Germinal center (tissue), 1 donor: ENCODE data around the gene UBALD2.
"Not testable (repeated sequence)": the region's sequence is repeated elsewhere in the genome, so short reads cannot be mapped to it uniquely, and the experiment has no call there.

Experiments used
- DNase-seq: peaks from one replicate; pipeline ENCODE4 v3.0.0; 2012; ENCODE audit warnings: mixed read lengths, low spot score

The UBALD2 gene

DNA sequence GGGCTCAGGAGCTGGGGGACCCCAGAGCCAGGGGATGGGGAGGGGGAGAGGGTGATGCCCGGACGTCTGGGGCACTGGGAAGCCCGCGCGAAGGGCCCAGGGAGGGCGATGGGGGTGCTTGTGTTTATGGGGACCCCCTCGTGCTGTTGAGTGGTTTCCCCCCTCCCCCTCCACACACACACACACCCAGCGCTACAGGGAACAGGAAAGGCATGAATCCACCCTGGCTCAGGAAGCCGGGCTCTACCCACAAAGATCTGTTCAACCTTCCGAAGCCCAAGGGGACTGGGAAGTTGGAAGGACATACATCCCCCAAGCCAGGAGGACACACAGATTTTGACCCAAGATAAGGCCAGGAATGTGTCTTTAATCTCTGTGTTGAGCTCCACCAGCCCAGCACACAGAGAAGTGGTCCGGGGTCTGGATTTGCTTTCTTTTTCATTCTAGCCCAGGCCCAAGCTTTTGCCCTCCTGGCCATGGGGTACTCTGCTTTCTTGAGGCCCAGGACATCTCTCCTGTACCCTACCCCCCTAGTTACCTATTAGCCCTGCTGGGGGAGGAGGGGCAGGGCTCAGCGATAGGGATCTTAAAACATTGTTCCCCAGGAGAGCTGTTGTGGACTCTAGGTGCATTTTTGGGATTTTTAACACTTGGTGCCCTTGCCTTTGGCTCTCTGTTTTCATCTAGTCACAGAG is 1.2 kb downstream of the UBALD2 start:
- no peak for DNase-seq

DNA sequence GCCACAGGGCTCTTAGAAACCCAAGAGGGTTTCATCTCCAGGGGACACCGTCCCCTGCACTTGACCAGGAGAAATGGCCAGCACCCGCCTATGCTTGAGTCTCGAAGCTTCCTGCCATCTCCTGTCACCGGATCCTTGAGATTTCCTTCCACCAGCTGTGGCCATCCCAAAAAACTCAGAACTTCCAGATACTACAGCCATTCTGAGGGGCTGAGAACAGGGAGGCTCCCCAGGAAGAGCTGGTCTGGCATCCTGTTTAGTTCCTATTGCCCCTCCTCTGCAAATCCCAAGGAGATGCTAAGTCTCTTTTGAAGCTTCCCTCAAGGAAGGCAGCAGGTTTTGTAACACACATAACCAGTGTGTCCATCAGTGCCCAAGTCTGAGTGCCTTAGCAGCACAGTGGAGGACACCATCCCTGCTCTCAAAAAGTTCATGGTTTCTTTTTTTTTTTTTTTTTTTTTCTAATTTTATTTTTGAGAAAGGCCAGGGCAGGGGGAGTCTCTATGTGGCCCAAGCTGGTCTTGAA is 2.0 kb downstream of the UBALD2 start:
- no peak for DNase-seq

DNA sequence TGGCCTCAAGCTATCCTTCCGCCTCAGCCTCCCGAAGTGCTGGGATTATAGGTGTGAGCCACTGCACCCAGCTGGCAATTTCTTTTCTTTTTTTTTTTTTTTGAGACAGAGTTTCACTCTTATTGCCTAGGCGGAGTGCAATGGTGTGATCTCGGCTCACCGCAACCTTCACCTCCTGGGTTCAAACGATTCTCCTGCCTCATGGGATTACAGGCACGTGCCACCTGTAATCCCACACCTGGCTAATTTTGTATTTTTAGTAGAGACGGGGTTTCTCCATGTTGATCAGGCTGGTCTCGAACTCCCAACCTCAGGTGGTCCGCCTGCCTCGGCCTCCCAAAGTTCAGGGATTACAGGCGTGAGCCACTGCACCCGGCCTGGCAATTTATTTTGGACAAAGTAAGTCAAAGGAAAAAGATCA is 2.4 kb downstream of the UBALD2 start:
- DNase-seq = not testable (repeated sequence)

DNA sequence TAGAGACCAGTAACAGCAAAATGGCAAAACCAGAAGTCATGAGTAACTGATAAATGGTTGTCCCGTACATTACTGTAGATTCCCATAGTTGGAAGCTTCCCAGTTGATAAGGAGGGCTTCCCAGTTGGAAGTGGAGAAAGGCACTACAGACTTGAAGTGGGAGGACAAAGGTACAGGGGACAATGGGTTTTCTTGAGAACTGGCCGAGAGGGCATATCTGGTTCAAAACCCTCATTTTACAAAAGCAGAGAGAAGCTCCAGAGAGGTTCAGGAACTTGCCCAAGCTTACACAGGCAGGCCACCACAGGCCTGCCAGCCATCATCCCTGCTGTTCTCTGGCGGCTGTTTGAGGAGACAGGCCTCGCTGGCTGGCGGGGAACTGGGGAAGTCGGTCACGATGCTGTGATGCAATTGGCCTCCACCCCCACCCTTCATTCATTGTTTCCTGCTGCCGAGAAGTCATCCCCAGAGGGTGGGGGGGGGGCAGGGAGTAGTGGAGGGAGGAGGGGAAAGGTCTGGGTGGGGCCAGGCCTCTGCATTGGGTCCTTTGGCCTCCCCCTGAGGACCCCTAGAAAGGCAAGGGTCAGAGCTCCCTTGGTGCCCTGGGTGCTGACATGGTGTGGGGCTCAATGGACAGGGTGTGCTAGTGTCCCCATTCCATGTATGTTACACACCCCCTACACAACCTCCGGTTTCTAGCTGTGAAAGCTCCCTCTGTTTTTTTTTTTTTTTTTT is 3.0 kb downstream of the UBALD2 start:
- DNase-seq = peak; percentile 63

DNA sequence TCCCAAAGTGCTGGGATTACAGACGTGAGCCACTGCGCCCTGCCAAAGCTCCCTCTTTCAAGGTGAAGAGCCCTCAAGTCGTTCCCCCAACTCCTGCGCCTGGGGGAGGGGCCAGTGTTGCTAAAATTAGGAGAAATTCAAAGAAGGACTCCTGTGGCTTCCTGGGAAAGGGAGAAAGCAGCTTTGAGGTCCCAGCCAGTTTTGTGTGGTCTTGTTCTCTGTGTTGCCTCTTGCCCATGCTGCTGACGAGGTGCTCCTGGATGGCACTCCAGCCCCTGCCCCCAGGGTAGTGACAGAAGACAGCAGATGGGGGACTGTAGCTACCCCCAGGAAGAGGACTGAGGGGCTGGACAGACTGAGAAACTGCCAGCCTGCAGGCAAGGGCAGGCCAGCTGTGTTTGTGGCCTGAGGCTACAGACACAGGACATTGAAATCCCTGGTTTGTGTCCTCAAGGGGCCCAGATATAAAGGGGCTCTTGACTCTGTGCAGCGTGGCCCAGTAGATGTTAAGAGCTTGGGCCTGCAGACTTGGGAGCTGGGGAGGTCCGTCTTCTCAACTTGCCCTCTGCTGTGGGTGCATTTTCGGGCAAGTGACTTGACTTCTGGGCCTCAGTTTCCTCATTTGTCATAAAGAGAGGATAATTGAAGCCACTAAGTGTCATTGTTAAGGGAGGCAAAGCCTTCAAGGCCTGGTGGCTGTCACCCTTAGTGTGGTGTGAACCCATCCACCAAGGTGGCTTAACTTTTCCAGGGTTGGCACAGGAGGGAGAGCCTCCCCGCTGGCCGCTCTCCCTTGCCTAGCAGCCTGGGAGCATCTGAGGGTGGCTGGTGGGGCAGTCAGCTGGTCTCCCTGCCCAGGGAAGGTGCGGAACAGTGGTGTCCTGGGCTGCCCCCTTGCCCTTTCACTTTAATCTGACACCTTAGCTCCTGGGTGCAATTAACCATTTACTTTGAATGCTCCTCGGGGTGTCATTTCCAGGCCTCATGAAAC is 4.1 kb downstream of the UBALD2 start:
- DNase-seq = no peak

DNA sequence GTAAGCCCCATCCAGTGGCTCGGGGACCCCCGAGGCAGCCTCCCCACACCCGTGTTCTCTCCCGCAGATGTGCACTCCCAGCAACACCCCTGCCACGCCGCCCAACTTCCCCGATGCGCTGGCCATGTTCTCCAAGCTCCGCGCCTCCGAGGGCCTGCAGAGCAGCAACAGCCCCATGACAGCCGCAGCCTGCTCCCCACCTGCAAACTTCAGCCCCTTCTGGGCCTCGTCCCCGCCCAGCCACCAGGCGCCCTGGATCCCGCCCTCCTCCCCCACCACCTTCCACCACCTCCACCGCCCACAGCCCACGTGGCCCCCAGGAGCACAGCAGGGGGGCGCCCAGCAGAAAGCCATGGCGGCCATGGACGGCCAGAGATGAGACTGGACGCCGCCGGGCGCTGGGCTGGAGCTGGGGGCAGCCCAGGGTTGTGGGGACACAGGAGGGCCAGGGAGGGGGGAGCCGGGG is 5.0 kb downstream of the UBALD2 start:
- DNase-seq = no peak

DNA sequence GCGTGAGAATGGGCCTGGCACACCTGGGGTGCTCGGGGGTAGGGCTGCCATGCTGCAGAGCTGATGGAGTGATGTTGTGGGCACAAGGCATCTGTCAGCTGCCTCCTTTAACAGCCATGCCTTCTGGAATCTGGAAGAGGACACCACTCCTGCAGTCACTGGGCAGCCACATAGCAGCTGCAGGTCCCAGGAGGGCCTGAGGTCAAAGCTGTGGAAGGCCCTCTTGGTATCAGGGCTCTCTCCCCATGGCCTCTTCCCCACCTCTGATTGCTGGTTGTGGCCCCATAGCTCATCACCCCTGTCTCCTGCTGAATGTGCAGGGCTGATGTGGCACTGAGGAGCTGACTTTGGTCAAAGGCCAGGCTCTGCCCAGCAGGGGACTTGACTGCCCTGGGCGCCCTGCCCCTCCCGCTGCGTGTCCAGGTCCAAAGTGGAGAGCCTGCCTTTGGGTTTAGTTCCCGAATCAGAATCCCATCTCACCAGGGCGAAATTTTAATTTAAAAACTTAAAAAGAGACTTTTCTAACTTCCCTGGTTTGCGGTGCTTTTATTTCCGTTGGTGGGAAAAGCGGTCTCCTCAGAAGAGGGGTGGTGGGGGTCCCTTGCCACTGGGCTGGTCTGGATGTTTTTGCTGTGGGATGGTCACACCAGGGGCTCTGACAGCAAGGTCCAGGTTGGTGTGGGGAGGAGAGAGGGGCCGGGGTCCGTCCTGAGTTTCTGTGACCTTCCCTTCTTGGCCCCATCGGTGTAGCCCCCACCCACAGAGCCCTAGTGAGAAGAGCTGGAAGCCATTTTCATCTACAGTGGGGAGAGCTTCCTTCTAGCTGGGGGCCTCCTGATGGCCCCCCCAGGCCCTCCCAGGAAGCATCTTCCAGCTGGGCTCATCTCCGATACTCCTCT is 5.9 kb downstream of the UBALD2 start:
- no peak for DNase-seq

DNA sequence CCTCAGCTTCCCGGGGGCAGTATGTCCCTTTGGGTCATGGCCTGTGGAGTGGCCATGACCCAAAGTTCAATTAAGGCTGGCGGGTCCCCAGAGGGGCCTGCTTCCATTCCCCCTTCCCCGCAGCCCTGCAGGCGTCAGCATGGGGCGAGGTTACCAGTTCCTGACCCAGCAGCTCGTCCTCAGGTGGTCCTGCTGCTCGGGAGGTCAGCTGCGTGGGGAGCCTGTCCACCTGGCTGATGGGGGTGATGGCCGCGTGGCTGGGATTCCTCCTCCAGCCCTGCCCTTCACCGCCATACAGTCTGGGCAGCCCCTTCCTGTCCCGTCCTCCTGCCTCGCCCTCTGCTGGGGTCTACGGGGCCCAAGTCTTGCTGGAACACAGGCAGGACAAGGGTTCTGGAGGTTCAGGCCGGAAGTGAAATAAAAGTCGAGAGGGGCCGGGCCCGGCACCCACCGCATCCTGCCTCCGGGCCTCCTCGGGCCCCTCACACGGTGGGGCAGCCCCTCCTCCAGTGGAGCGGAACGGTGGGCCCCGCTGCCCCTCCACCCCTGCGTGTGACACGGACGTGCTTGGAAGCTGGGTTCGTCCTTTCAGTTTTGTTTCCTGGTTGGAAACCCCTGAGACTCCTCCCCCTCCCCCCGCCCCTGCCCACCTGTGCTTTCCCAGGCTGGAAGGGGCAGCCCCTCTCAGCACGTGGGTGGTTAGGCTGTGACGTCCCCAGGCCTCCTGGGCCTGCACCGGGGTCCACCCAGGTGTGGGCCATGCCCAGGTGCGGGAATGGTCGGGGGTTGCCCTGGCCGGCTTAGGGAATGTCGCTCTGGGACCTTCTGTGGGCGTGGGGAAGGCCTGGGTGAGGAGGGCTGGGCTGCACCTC is 6.8 kb downstream of the UBALD2 start:
- DNase-seq = peak; percentile 77

DNA sequence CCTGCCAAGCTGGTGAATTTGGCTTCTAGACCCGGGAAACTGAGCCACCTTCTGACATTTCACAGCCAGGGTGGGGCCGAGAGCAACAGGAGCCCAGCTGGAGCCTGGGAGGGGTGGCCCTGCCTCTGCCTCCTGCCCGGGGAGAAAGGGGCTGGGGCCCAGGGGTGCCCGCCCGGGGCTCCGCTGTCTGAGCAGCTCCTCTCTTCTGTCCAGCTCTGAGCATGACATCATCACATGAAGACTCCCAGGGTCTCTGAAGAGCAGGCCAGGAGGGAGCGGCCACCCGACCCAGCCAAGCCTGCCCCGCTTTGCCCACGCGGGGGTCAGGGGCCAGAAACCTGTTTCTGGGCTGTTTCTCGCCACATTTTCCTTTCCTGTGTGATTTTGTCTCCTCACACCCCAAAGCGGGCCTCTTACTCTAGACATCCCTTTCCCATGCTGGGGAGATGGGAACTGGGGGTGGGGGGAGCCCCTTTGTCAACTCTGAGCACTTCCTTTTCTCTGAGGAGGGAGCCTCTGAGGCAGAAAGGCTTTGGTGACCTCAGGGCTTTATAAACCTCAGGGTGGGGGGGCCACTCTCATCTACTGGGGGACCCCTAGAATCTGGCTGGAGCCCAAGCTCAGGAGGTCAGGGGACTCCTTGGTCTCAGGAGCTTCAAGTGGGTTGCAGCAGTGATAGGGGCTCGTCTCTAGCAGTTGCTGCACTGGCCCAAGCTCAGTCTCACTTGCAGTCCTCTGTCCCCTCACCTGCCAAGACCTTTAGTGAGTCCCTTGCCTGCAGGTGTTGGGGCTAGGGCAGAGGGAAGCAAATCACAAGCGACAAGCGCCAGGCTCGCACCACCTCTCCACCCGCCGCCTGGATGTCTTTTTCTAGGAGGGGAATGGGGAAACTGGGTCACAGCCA is 7.6 kb downstream of the UBALD2 start:
- no peak for DNase-seq

- DNase-seq = no peak
Measured at GRCh38 chr17:76273445-76274111, 8.4 kb downstream of the UBALD2 start.

- no peak for DNase-seq
Measured at GRCh38 chr17:76274112-76274956, 9.2 kb downstream of the UBALD2 start.

- no peak for DNase-seq
Measured at GRCh38 chr17:76275382-76276068, 10.4 kb downstream of the UBALD2 start.

DNA sequence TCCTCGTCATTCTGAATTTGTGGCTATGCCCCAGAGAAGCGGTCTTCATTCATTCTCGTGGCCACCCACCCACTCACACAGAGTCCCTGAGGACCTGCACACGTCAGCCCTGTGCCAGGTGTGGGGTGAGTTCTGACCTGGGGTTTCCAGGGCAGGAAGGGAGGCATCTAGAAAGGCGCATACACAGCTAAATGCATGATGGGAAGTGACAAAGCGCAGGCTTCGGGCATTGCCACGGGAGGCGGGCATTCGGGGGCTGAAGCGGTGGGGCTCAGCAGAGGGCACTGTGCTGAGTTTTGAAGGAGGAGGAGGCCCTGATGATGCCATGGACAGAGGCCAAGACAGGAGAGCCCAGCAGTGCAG is 10.9 kb downstream of the UBALD2 start:
- peak; percentile 67 for DNase-seq

DNA sequence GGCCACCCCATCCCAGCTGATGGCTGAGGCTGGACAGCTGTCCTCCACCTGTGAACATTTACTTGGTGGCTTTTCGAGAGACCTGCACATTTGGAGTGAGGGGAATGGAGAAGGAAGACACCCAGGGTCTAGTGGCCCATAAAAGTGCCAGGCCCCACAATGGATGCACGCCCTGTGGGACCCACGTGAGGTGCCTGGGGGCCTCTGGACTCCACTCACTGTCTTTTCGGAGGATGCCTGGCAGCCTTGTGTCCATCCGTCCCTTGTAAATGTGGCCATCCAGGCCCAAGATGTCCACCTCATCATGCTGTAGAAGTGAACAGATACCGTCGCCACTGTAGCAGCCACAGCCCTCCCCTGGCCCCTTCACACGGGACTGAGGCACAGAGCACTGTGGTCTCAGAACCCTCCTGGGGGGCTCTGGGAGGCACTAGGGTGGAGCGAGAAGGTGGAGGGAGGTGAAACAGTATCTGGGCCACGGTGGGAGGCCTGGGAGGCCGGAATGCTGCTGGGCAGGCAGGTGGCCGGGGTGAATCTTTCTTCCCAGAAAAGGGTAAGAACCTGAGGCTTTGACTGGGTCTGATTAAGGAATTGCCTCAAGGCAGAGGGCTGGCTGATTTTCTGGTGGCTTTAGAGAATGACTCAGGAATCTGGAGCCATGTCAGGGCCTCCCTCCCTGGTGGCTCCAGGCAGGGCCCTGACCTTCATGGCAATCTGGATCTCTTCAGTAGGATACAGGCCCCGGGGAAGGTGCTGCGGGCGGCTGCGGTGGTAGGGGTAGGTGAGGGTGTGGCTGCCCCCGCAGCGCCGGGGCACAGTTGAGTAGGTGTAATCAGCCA is 11.5 kb downstream of the UBALD2 start:
- DNase-seq = no peak

GRCh38 chr17:76277300-76278267 is 12.4 kb downstream of the UBALD2 start:
- DNase-seq = no peak
